Activated CD8-positive, alpha-beta T cell treated with anti-CD3 and anti-CD28 coated beads for 36 hours (primary cell): ENCODE data around the gene HOPX. TPM values are rescaled to one million over a fixed set of nuclear protein-coding genes. Genes with fewer than 3 reads are reported as not detected.

Source experiments
- ATAC-seq: fragments of 200-7000 bp; cut with Tn5 transposase; one replicate; pipeline ENCODE4 v1.10.0; 2021; ENCODE audit warnings: mild to moderate bottlenecking, moderate library complexity
- CTCF ChIA-PET: fragments of 350-600 bp; sonication (Branson Sonifier 250); formaldehyde crosslinking; loops from one replicate; lab custom pipeline; 2021; ENCODE audit warnings: antibody characterized with exemption; lab: Charles Lee
- POLR2A ChIA-PET: fragments of 350-600 bp; sonication (Branson Sonifier 250); formaldehyde crosslinking; loops from one replicate; lab custom pipeline; 2021; ENCODE audit warnings: antibody characterized with exemption; lab: Charles Lee
- DNase-seq: peaks from one replicate; pipeline ENCODE4 v3.0.0-alpha.2; 2020
- H3K27ac Mint-ChIP-seq: one replicate; pipeline ENCODE4 v1.8.0; 2021; ENCODE audit warnings: mild to moderate bottlenecking, mixed read lengths
- H3K27me3 Mint-ChIP-seq: one replicate; pipeline ENCODE4 v1.8.0; 2021; ENCODE audit warnings: mixed read lengths
- H3K36me3 Mint-ChIP-seq: one replicate; pipeline ENCODE4 v1.8.0; 2021; ENCODE audit warnings: low read depth, mixed read lengths
- H3K4me1 Mint-ChIP-seq: one replicate; pipeline ENCODE4 v1.8.0; 2021; ENCODE audit warnings: low read depth, mixed read lengths
- H3K4me3 Mint-ChIP-seq: one replicate; pipeline ENCODE4 v1.8.0; 2021; ENCODE audit warnings: mild to moderate bottlenecking, moderate library complexity, mixed read lengths
- H3K9me3 Mint-ChIP-seq: one replicate; pipeline ENCODE4 v1.8.0; 2021; ENCODE audit warnings: mixed read lengths
- CTCF ChIP-seq: fragments of 200-600 bp; IDR thresholded peaks from one replicate; pipeline ENCODE4 v1.8.0; 2022; ENCODE audit warnings: antibody characterized with exemption, mild to moderate bottlenecking
- intact Hi-C: fragments of 100-400 bp; cut with micrococcal nuclease; formaldehyde crosslinking; loops from one replicate; pipeline ENCODE4 v1.10.0; 2022
- total RNA-seq, 2 experiments: library from RNA; stranded (reverse); gene quantifications; one replicate each; pipeline ENCODE4 v1.2.3, GENCODE V29; 2021

The HOPX gene
- total RNA-seq, 2 experiments from 2014 or later: 55.8 to 58.7 TPM

GRCh38 chr4:56626963-56627362, 54.1 kb downstream of the HOPX start:
- ChIA-PET CTCF (interaction anchor here (0.7 to 2.2 kb wide), 7 partner anchors 14 to 209 kb away, joined by 3 to 6 read pairs (median 3); no protein-coding TSS in a partner anchor), POLR2A (interaction anchor here (0.6 to 2.2 kb wide), 3 partner anchors 22 to 128 kb away, joined by 3 to 8 read pairs (median 3); no protein-coding TSS in a partner anchor)
- DNase-seq: no peak
- intact Hi-C loops: no loop called here
- H3K9me3 Mint-ChIP-seq: peaks cover 17% of the 10 kb centered on the region
- H3K4me3 Mint-ChIP-seq: no peak overlapping the region
- peaks cover under 1% of the 10 kb centered on the region for H3K27me3 Mint-ChIP-seq
- no peak overlapping the region for H3K27ac Mint-ChIP-seq
- H3K4me1 Mint-ChIP-seq: peaks cover 2% of the 10 kb centered on the region
- no peak for ATAC-seq
- peaks cover 8% of the 10 kb centered on the region for H3K36me3 Mint-ChIP-seq
- no peak for TF ChIP-seq CTCF

GRCh38 chr4:56626420-56626819, 54.7 kb downstream of the HOPX start:
- Mint-ChIP-seq H3K27ac (no peak overlapping the region), H3K9me3 (peaks cover 17% of the 10 kb centered on the region), H3K27me3 (peaks cover 2% of the 10 kb centered on the region), H3K4me3 (no peak overlapping the region), H3K4me1 (peaks cover 2% of the 10 kb centered on the region), H3K36me3 (peaks cover 8% of the 10 kb centered on the region)
- DNase-seq (no peak), ATAC-seq (no peak)
- POLR2A ChIA-PET: interaction anchor here (2.2 kb wide), 1 partner anchor 23 kb away, joined by 8 read pairs; no protein-coding TSS in a partner anchor
- TF ChIP-seq CTCF: no peak
- intact Hi-C loops: no loop called here
- CTCF ChIA-PET: interaction anchor here (1.1 kb wide), 1 partner anchor 35 kb away, joined by 3 read pairs; no protein-coding TSS in a partner anchor

GRCh38 chr4:56622176-56622575, 58.9 kb downstream of the HOPX start:
- POLR2A ChIA-PET: no interaction called here
- peaks cover 8% of the 10 kb centered on the region for H3K36me3 Mint-ChIP-seq
- CTCF ChIA-PET: no interaction called here
- H3K4me1 Mint-ChIP-seq: peaks cover 3% of the 10 kb centered on the region
- ATAC-seq (no peak), DNase-seq (no peak)
- peaks cover 3% of the 10 kb centered on the region for H3K27me3 Mint-ChIP-seq
- H3K9me3 Mint-ChIP-seq: peaks cover 17% of the 10 kb centered on the region
- intact Hi-C loops: no loop called here
- no peak overlapping the region for H3K27ac Mint-ChIP-seq
- H3K4me3 Mint-ChIP-seq: no peak overlapping the region
- no peak for TF ChIP-seq CTCF

- H3K4me1 Mint-ChIP-seq: peaks cover 3% of the 10 kb centered on the region
- no peak overlapping the region for H3K4me3 Mint-ChIP-seq
- intact Hi-C loops: no loop called here
- H3K27me3 Mint-ChIP-seq: peaks cover 5% of the 10 kb centered on the region
- ChIA-PET POLR2A (interaction anchor here (0.6 to 1.1 kb wide), 2 partner anchors 23 to 164 kb away, joined by 3 read pairs; no protein-coding TSS in a partner anchor), CTCF (interaction anchor here (1.1 to 1.5 kb wide), 2 partner anchors 21 to 29 kb away, joined by 3 to 4 read pairs; no protein-coding TSS in a partner anchor)
- no peak overlapping the region for H3K27ac Mint-ChIP-seq
- H3K9me3 Mint-ChIP-seq: peaks cover 6% of the 10 kb centered on the region
- no peak for TF ChIP-seq CTCF
- ATAC-seq (no peak), DNase-seq (no peak)
- no peaks in the 10 kb centered on the region for H3K36me3 Mint-ChIP-seq
Measured at GRCh38 chr4:56619816-56620215, 61.3 kb downstream of the HOPX start.

GRCh38 chr4:56619160-56619559, 61.9 kb downstream of the HOPX start:
- CTCF ChIA-PET: interaction anchor here (0.7 to 1.5 kb wide), 5 partner anchors 14 to 219 kb away, joined by 3 to 4 read pairs (median 3); no protein-coding TSS in a partner anchor

More at GRCh38 chr4:56619160-56619559, 61.9 kb downstream of the HOPX start:
- Mint-ChIP-seq H3K36me3 (no peaks in the 10 kb centered on the region), H3K4me3 (no peak overlapping the region), H3K9me3 (peaks cover 6% of the 10 kb centered on the region), H3K27me3 (peaks cover 5% of the 10 kb centered on the region), H3K4me1 (peaks cover 3% of the 10 kb centered on the region), H3K27ac (no peak overlapping the region)
- ATAC-seq (no peak), DNase-seq (no peak)
- POLR2A ChIA-PET: interaction anchor here (1.1 kb wide), 1 partner anchor 163 kb away, joined by 3 read pairs; no protein-coding TSS in a partner anchor
- TF ChIP-seq CTCF: no peak
- intact Hi-C loops: no loop called here
